Adrenal gland (tissue), 12 donors: ENCODE measurements around the gene OR51A2. TPM values are rescaled to one million over a fixed set of nuclear protein-coding genes. Genes with fewer than 3 reads are reported as not detected.

Experiments used
- DNase-seq, 7 donors: peaks; one replicate each; pipeline ENCODE4 v3.0.0-alpha.2; 2019 to 2020
- H3K27ac ChIP-seq, 5 donors: fragments of 200-600 bp; sonication (generic) in 4 of 5; 1 replicate in 3 of 5; 2 replicates in 2 of 5; pipeline versions ENCODE4 v1.5.1 to v1.8.0; 2016 to 2020; ENCODE audit warnings: mild to moderate bottlenecking in 1 of 5
- H3K27me3 ChIP-seq: fragments of 200-600 bp; 2 replicates; pipeline ENCODE4 v1.8.0; 2021
- H3K36me3 ChIP-seq, 2 donors: fragments of 200-600 bp; replicated peaks in 1 of 2; 1 replicate in 1 of 2; 2 replicates in 1 of 2; pipeline versions ENCODE4 v1.5.1 to v1.8.0; 2018 to 2022
- H3K4me1 ChIP-seq, 2 donors: fragments of 200-600 bp; replicated peaks in 1 of 2; 1 replicate in 1 of 2; 2 replicates in 1 of 2; pipeline versions ENCODE4 v1.5.1 to v1.8.0; 2018 to 2021
- H3K4me3 ChIP-seq, 4 donors: fragments of 200-600 bp; sonication (generic) in 3 of 4; one replicate each; pipeline ENCODE4 v1.5.1; 2016 to 2018
- H3K9me3 ChIP-seq, 3 donors: fragments of 200-600 bp; sonication (generic) in 1 of 3; replicated peaks in 1 of 3; 1 replicate in 2 of 3; 2 replicates in 1 of 3; pipeline versions ENCODE4 v1.5.1 to v1.8.0; 2016 to 2021
- CTCF ChIP-seq, 6 experiments: fragments of 450-650 bp in 4 of 6; fragments of 200-600 bp in 2 of 6; sonication (generic) in 1 of 6; IDR thresholded peaks; 1 replicate in 5 of 6; 2 replicates in 1 of 6; pipeline versions ENCODE4 v1.5.1 to v1.8.0; 2016 to 2021; ENCODE audit warnings: antibody characterized with exemption in 6 of 6, mild to moderate bottlenecking in 2 of 6, moderate library complexity in 1 of 6
- POLR2A ChIP-seq, 2 donors: fragments of 450-650 bp; IDR thresholded peaks; one replicate each; pipeline ENCODE4 v1.6.1; 2017; ENCODE audit warnings: antibody characterized with exemption in 2 of 2, mild to moderate bottlenecking in 2 of 2, moderate library complexity in 1 of 2
- WGBS, 4 donors: extraction: QIAGEN DNeasy Blood & Tissue Kit in 2 of 4; methylation state at CpG; one replicate each; pipeline versions ENCODE4 v1.1.5 to v1.1.7; 2013 to 2017; 5-methylcytosine and 5-hydroxymethylcytosine counted together
- intact Hi-C, 2 donors: fragments of 100-400 bp; cut with DNase I; formaldehyde crosslinking; loops; one replicate each; pipeline versions ENCODE4 v1.14.1 to v1.15.0; 2022 to 2023
- polyA plus RNA-seq, 3 donors: library from polyadenylated mRNA; stranded (reverse); fragments of 200-250 nt in 2 of 3; fragments of 350-450 nt in 1 of 3; fragmentation: Illumina TruSeq in 1 of 3; extraction: RNeasy Lipid Tissue Mini Kit (QIAGEN cat#74804) in 1 of 3; gene quantifications; one replicate each; pipeline ENCODE4 v1.2.3, GENCODE V29; 2013 to 2014
- total RNA-seq, 9 donors: library from RNA; depleted of rRNA in 4 of 9; stranded (reverse); fragments of >200 nt in 4 of 9; fragments of 120-200 nt in 1 of 9; fragmentation: NEBNext Ultra II Directional in 1 of 9; extraction: Animal tissue kit (Norgen Biotek cat#: 25700) in 1 of 9; gene quantifications; one replicate each; pipeline versions ENCODE4 v1.1.0 to v1.2.4, GENCODE V29; 2013 to 2023
- donor health status: healthy with polysubstance abuse.
- donor health status: Bipolar disorder and iron deficiency.
- donor health status: DM: yes; HTN: yes; CAD: no.
- donor health status: DM: no; HTN: no; CAD: no.
- donor health status: DM: no; HTN: no; CAD: no.
- donor health status: DM: yes; HTN: yes; CAD: no.

OR51A2 gene
- total and polyA plus RNA-seq, 12 donors: not detected

DNA sequence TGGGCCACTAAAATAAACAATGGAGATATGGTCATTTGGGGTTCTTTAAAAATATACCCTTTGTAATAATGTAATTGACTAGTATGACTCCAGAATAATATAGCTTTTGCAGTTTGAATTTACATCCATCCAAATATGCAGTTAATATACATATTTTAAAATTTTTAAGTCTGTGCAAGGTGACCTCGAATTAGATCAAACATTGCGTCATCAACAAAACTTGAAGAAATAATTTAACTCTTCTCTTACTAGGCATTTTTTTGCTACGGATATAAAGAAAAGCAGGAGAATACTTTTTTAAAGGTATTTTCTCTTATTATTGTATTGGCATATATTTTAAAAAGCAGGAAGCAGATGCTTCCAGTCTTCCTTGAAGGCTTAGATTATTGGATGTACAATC lies 18.8 kb downstream of the OR51A2 start:
- H3K27me3 ChIP-seq: no peaks in the 10 kb centered on the region
- no peaks in the 10 kb centered on the region for H3K36me3 ChIP-seq
- DNase-seq: no peak
- WGBS, 4 donors: 63 to 73% (median 67%) methylated on average over 3 of the region's 3 CpGs
- no peak for TF ChIP-seq CTCF (IDR thresholded peaks at IDR 0.05)
- TF ChIP-seq POLR2A (IDR thresholded peaks at IDR 0.05): no peak
- no peak overlapping the region for H3K4me3 ChIP-seq
- intact Hi-C loops: no loop called here
- H3K9me3 ChIP-seq: no peaks in the 10 kb centered on the region
- no peaks in the 10 kb centered on the region for H3K4me1 ChIP-seq
- H3K27ac ChIP-seq: no peak overlapping the region

GRCh38 chr11:4932751-4933150 lies 22.8 kb downstream of the OR51A2 start:
- no peak for DNase-seq
- no peak overlapping the region for H3K4me3 ChIP-seq
- 61 to 82% (median 77%) methylated on average over 4 of the region's 4 CpGs for WGBS, 4 donors
- no peaks in the 10 kb centered on the region for H3K4me1 ChIP-seq
- intact Hi-C loops: no loop called here
- TF ChIP-seq POLR2A (IDR thresholded peaks at IDR 0.05) (no peak), CTCF (IDR thresholded peaks at IDR 0.05) (no peak)
- H3K27me3 ChIP-seq: no peaks in the 10 kb centered on the region
- H3K9me3 ChIP-seq: no peaks in the 10 kb centered on the region
- H3K27ac ChIP-seq: no peak overlapping the region
- no peaks in the 10 kb centered on the region for H3K36me3 ChIP-seq

DNA sequence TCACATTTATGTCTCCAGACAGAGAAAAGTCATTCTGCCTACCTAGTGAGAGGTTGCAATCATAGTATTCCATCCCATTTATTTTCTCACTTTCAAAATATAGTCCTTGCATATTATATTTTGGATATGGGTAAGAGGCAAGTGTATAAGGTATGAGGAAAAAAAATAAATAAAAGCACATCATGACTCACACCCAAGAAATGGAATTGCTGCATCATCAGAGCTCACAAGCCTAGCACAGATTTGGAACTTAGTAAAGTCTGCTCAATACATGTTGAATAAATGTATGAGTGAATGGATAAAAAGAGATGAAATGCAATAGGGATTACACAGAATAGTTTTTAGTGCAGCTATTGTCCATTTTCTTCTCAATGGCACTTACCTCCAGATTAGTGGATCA lies 28.9 kb downstream of the OR51A2 start:
- DNase-seq: no peak
- Histone ChIP-seq H3K27me3 (no peaks in the 10 kb centered on the region), H3K4me3 (no peak overlapping the region), H3K36me3 (no peaks in the 10 kb centered on the region), H3K27ac (no peak overlapping the region), H3K9me3 (no peaks in the 10 kb centered on the region), H3K4me1 (no peaks in the 10 kb centered on the region)
- intact Hi-C loops: no loop called here
- TF ChIP-seq POLR2A (IDR thresholded peaks at IDR 0.05) (no peak), CTCF (IDR thresholded peaks at IDR 0.05) (no peak)

DNA sequence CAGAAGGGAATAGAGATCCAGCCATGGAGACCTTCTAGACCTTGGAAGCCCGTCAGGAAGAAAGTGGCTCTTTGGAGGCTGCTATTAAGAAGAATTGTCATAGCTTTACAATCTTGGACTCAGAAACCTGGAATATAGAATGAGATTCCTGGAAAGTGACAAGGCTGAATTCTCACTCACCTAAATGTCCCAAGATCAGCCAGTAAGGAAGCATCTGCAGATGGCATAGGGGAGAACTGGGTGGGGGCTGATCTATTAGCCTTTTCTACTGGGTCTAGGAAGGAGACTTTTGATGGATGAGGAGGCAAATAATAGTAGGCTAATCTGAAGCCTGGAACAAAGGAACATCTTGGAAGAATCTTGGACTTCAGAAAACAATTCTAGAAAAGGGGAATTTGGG lies 31.3 kb downstream of the OR51A2 start, which contains the start of gene OR51G1:
Gene OR51G1, minus strand, starts transcription at position 101 of the 400 bp plus-strand sequence. Its CDS starts 0 bp downstream, at position 101.
- no peak within 1 kb of the TSS for H3K4me3 ChIP-seq
- no peaks in the 10 kb centered on the region for H3K4me1 ChIP-seq
- WGBS, 4 donors: 37 to 71% (median 64%) methylated on average over 1 of the region's 1 CpG
- intact Hi-C loops: no loop called here
- no peak for TF ChIP-seq CTCF (IDR thresholded peaks at IDR 0.05)
- TF ChIP-seq POLR2A (IDR thresholded peaks at IDR 0.05): no peak
- H3K9me3 ChIP-seq: no peaks in the 10 kb centered on the region
- no peak for DNase-seq
- no peak within 1 kb of the TSS for H3K27ac ChIP-seq
- H3K27me3 ChIP-seq: no peaks in the 10 kb centered on the region
- H3K36me3 ChIP-seq: no peaks in the 10 kb centered on the region
